DND-41 (cell line): ENCODE results near the gene EHMT1.

Source experiments
- ATAC-seq: fragments of 200-7000 bp; cut with Tn5 transposase; 3 replicates; pipeline ENCODE4 v1.9.1; 2021; ENCODE audit warnings: low read depth; ENCODE audit not compliant: insufficient read depth
- DNase-seq: peaks from one replicate; pipeline ENCODE4 v3.0.0-alpha.2; 2020
- H2AFZ ChIP-seq: 2 replicates; pipeline ENCODE4 v1.6.0; 2012; ENCODE audit warnings: low read depth, low read length
- H3K27ac ChIP-seq: 2 replicates; pipeline ENCODE4 v1.5.1; 2012; ENCODE audit warnings: low read length, inconsistent platforms
- H3K27me3 ChIP-seq: fragments of 200-600 bp; sonication (generic); 2 replicates; pipeline ENCODE4 v1.6.0; 2012; ENCODE audit warnings: low read length, mild to moderate bottlenecking, inconsistent platforms; ENCODE audit not compliant: insufficient read depth, poor library complexity
- H3K36me3 ChIP-seq: 2 replicates; pipeline ENCODE4 v1.5.1; 2012; ENCODE audit warnings: low read length, inconsistent platforms; ENCODE audit not compliant: insufficient read depth
- H3K4me1 ChIP-seq: 2 replicates; pipeline ENCODE4 v1.5.1; 2012; ENCODE audit warnings: mild to moderate bottlenecking, low read length; ENCODE audit not compliant: insufficient read depth
- H3K4me2 ChIP-seq: 2 replicates; pipeline ENCODE4 v1.6.0; 2012; ENCODE audit warnings: mild to moderate bottlenecking, moderate library complexity, low read length, inconsistent platforms; ENCODE audit not compliant: insufficient read depth
- H3K4me3 ChIP-seq, 2 experiments: fragments of 200-600 bp in 1 of 2; shearing (Covaris generic) in 1 of 2; 2 replicates each; pipeline ENCODE4 v1.5.1; 2012 to 2016; ENCODE audit warnings: inconsistent platforms in 2 of 2, low read length in 2 of 2, mild to moderate bottlenecking in 2 of 2, low read depth in 1 of 2, moderate library complexity in 1 of 2
- H3K79me2 ChIP-seq: 2 replicates; pipeline ENCODE4 v1.6.0; 2012; ENCODE audit warnings: low read length, inconsistent platforms; ENCODE audit not compliant: insufficient read depth
- H3K9ac ChIP-seq: 2 replicates; pipeline ENCODE4 v1.6.0; 2012; ENCODE audit warnings: low read depth, mild to moderate bottlenecking, inconsistent platforms, low read length, moderate library complexity
- H3K9me3 ChIP-seq: 2 replicates; pipeline ENCODE4 v1.5.1; 2012; ENCODE audit warnings: low read length, moderate library complexity, mild to moderate bottlenecking, inconsistent platforms; ENCODE audit not compliant: insufficient read depth, severe bottlenecking
- H4K20me1 ChIP-seq: 2 replicates; pipeline ENCODE4 v1.6.0; 2012; ENCODE audit warnings: low read length; ENCODE audit not compliant: insufficient read depth
- CTCF ChIP-seq: IDR thresholded peaks from 2 replicates; pipeline ENCODE4 v1.5.1; 2012; ENCODE audit warnings: borderline replicate concordance, low read length, moderate library complexity, mild to moderate bottlenecking; ENCODE audit not compliant: poor library complexity, severe bottlenecking; ENCODE audit errors: extremely low read depth
- EZH2 ChIP-seq: IDR thresholded peaks from 3 replicates; pipeline ENCODE4 v1.6.1; 2012; ENCODE audit warnings: borderline replicate concordance, low read depth, mild to moderate bottlenecking, moderate library complexity, low read length, inconsistent platforms; ENCODE audit not compliant: severe bottlenecking

Gene EHMT1

GRCh38 chr9:137765536-137765935 is 146.7 kb downstream of the EHMT1 start:
- H3K9me3 ChIP-seq, result no peaks in the 10 kb centered on the region
- H4K20me1 ChIP-seq, result no peaks in the 10 kb centered on the region; the same call in 1 of the 2 replicates
- no peaks in the 10 kb centered on the region for H3K4me1 ChIP-seq
- no peaks in the 10 kb centered on the region for H3K27me3 ChIP-seq
- no peak overlapping the region for H3K4me3 ChIP-seq
- H3K4me2 ChIP-seq, result no peak overlapping the region
- no peak overlapping the region for H3K9ac ChIP-seq
- H2AFZ ChIP-seq, result no peak overlapping the region
- peaks cover 83% of the 10 kb centered on the region for H3K36me3 ChIP-seq
- TF ChIP-seq EZH2 (no peak), CTCF (no peak)
- no peaks in the 10 kb centered on the region for H3K79me2 ChIP-seq
- DNase-seq (no peak), ATAC-seq (no peak)
- H3K27ac ChIP-seq, result no peak overlapping the region

GRCh38 chr9:137771580-137771979 is 152.8 kb downstream of the EHMT1 start:
- Histone ChIP-seq H3K27me3 (no peaks in the 10 kb centered on the region), H3K9me3 (no peaks in the 10 kb centered on the region), H4K20me1 (peaks cover 10% of the 10 kb centered on the region), H2AFZ (no peak overlapping the region), H3K27ac (no peak overlapping the region), H3K4me2 (no peak overlapping the region), H3K4me1 (no peaks in the 10 kb centered on the region), H3K4me3 (no peak overlapping the region), H3K9ac (no peak overlapping the region), H3K79me2 (no peaks in the 10 kb centered on the region), H3K36me3 (peaks cover 81% of the 10 kb centered on the region)
- ATAC-seq (no peak), DNase-seq (no peak)
- TF ChIP-seq CTCF, result no peak
- TF ChIP-seq EZH2, result no peak

GRCh38 chr9:137772281-137772873 is 153.6 kb downstream of the EHMT1 start:
- no peak overlapping the region for H3K9ac ChIP-seq
- peaks cover 10% of the 10 kb centered on the region for H4K20me1 ChIP-seq
- H3K27me3 ChIP-seq, result no peaks in the 10 kb centered on the region
- H3K36me3 ChIP-seq, result peaks cover 79% of the 10 kb centered on the region
- no peak overlapping the region for H2AFZ ChIP-seq
- H3K4me2 ChIP-seq, result no peak overlapping the region
- H3K79me2 ChIP-seq, result no peaks in the 10 kb centered on the region
- no peaks in the 10 kb centered on the region for H3K9me3 ChIP-seq
- no peak overlapping the region for H3K27ac ChIP-seq
- DNase-seq (no peak), ATAC-seq (no peak)
- H3K4me1 ChIP-seq, result no peaks in the 10 kb centered on the region
- TF ChIP-seq EZH2, result no peak
- no peak for TF ChIP-seq CTCF
- no peak overlapping the region for H3K4me3 ChIP-seq
